ENCODE data around the gene NECTIN4. TPM values are rescaled to one million over a fixed set of nuclear protein-coding genes. Genes with fewer than 3 reads are reported as not detected.

The NECTIN4 gene
- total and polyA plus RNA-seq, 2 of the 13 experiments (the other 11 are each of a cell fraction or from before 2014, with no cell fraction given): 5.9 to 12.4 TPM

DNA sequence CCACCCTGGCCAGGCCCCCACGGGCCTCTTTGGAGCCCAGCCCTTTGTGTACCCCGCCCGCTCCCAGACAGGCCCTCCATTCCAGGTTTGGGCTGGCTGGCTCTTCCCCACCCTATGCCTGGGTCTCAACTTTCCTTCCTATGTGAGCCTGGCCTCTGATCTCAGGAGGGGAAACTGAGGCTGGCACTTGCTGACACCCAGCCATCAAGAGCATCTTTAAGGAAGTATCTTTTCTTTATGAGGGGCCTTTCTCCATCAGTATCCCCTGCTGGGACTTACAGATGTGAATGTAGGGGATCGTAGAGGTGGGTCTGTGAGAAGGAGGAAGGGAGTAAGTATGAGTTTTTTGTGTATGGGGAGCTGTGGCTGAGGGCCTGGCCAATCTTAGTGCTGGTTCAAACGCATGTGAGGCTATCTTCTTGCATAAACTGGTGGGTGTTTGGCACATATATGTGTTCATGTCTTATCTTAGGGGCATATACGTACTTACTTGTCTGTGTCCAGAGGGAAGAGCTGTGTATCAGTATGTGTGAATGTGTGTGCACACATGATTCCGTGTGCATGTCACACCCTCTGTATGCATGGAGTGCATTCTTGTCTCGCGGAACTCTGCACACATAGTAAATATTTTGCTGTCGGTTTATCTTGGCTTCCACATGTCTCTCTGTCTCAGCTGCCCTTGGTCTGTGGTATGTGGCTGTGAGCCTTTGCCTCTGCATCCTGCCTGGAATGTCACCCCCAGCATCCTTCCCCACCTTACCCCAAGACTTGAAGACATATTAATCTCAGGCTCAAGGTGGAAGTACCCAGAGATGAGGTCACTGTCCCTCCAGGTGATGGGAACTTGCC, 5.4 kb downstream of the NECTIN4 start:
- ChIA-PET POLR2A (interaction anchor here (1.9 kb wide), 1 partner anchor 14 kb away, joined by 4 read pairs; no protein-coding TSS in a partner anchor), CTCF (ENCODE audit: low intra/inter-chr PET ratio, low total read pairs) (no interaction called here)
- Histone ChIP-seq H3K4me3 (replicated peaks in 1 of 3; ENCODE audit: insufficient read depth in 1 of 3, low read depth in 2 of 3, low read length in 3 of 3) (peak overlapping the region in 1 of 3 experiments; percentile 35; a peak in 1 of 6 replicates), H3K4me2 (ENCODE audit: low read depth, low read length) (peak overlapping the region; percentile 49), H4K20me1 (ENCODE audit: insufficient read depth, low read length) (no peaks in the 10 kb centered on the region), H3K9ac (ENCODE audit: insufficient read depth, low read depth, low read length) (no peak overlapping the region), H3K9me3 (ENCODE audit: low read length) (no peaks in the 10 kb centered on the region), H3K36me3 (replicated peaks in 1 of 2; ENCODE audit: control insufficient read depth in 1 of 2, insufficient read depth in 2 of 2, low read length in 2 of 2) (no peaks in the 10 kb centered on the region), H2AFZ (ENCODE audit: low read length) (no peak overlapping the region), H3K27me3 (ENCODE audit: control insufficient read depth in 1 of 2, insufficient read depth in 2 of 2, low read length in 2 of 2) (peaks cover 2 to 25% of the 10 kb centered on the region in 2 experiments; a peak in 3 of 5 replicates), H3K79me2 (ENCODE audit: insufficient read depth, low read length) (no peaks in the 10 kb centered on the region), H3K27ac (ENCODE audit: extremely low read length, insufficient read depth, low read length) (no peak overlapping the region), H3K4me1 (ENCODE audit: insufficient read depth, low read length) (peaks cover 38% of the 10 kb centered on the region)
- FAIRE-seq (peak; percentile 21), DNase-seq (ENCODE audit: low spot score) (no peak), ATAC-seq (0 out of 3 replicates have a peak, but pooled peaks have one; percentile 8)
- TF ChIP-seq MXD1 (CRISPR knock-in tag; IDR thresholded peaks at IDR 0.05) (no peak), ZFP62 (CRISPR knock-in tag; IDR thresholded peaks at IDR 0.05) (no peak), MXI1 (IDR thresholded peaks at IDR 0.05; ENCODE audit: borderline replicate concordance, low read depth, low read length) (0 out of 3 replicates have a peak, but pooled peaks have one; percentile 18)
- 10% methylated on average over 3 of the region's 10 CpGs for WGBS (ENCODE audit: low lambda C conversion rate)
- no TSS peak for BruUV-seq (replicated peaks)
- intact Hi-C loops (cut with micrococcal nuclease; ENCODE audit: unreplicated experiment) (no loop called here), in situ Hi-C loops (cut with HindIII; ENCODE audit: extremely low pct_ligation_motif_present, low pct_unique_long_range_greater_than_20kb) (no loop called here)

DNA sequence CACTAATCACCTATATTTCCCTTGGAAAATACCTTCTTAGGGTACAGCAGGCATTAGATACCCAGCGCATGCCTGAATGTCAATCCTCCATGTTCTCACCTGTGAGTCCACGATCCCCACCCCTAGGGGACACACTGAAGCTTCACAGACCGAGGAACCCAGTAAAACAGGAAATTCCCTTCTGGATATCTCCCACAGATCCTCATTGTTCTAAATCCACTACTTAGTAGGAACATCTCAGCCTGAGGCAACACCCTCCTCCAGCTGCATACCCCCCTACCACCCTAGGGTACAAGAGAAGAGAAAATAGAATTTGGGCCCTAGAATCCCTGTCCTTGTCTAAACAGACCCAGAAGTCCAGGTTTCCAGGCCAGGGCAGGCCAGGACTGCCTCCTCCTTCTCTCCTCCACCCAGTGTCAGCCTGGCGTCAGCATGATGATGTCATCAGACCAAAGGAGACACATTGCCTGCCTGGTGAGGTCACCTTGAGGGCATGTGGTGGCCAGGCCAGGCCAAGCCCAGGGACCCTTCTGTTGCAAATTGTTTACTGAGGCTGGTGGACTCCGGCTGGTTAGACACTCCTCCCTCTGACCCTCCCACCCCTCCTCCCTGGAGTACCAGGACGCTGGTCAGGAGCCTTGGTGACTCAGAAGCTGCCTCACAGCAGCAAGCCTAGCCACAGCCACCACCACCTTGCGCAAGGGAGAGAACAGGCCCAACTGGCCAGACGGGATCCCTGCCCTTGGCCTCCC, 6.2 kb downstream of the NECTIN4 start:
- ChIA-PET POLR2A (interaction anchor here (1.9 kb wide), 1 partner anchor 15 kb away, joined by 4 read pairs; no protein-coding TSS in a partner anchor), CTCF (ENCODE audit: low intra/inter-chr PET ratio, low total read pairs) (no interaction called here)
- in situ Hi-C loops (cut with HindIII; ENCODE audit: extremely low pct_ligation_motif_present, low pct_unique_long_range_greater_than_20kb): no loop called here
- H2AFZ ChIP-seq (ENCODE audit: low read length): no peak overlapping the region
- intact Hi-C loops (cut with micrococcal nuclease; ENCODE audit: unreplicated experiment): no loop called here
- 27% methylated on average over 4 of the region's 8 CpGs for WGBS (ENCODE audit: low lambda C conversion rate)
- peaks cover 38% of the 10 kb centered on the region for H3K4me1 ChIP-seq (ENCODE audit: insufficient read depth, low read length)
- BruUV-seq (replicated peaks): no TSS peak
- peak overlapping the region; percentile 49 for H3K4me2 ChIP-seq (ENCODE audit: low read depth, low read length)
- no peaks in the 10 kb centered on the region for H3K79me2 ChIP-seq (ENCODE audit: insufficient read depth, low read length)
- no peaks in the 10 kb centered on the region for H3K36me3 ChIP-seq (replicated peaks in 1 of 2; ENCODE audit: control insufficient read depth in 1 of 2, insufficient read depth in 2 of 2, low read length in 2 of 2)
- peaks cover 0 to 18% of the 10 kb centered on the region in 2 experiments; a peak in 1 of 5 replicates for H3K27me3 ChIP-seq (ENCODE audit: control insufficient read depth in 1 of 2, insufficient read depth in 2 of 2, low read length in 2 of 2)
- no peak overlapping the region for H3K27ac ChIP-seq (ENCODE audit: extremely low read length, insufficient read depth, low read length)
- FAIRE-seq (peak; percentile 65), ATAC-seq (peak; percentile 86), DNase-seq (ENCODE audit: low spot score) (peak; percentile 76)
- H3K9ac ChIP-seq (ENCODE audit: insufficient read depth, low read depth, low read length): no peak overlapping the region
- H3K4me3 ChIP-seq (replicated peaks in 1 of 3; ENCODE audit: insufficient read depth in 1 of 3, low read depth in 2 of 3, low read length in 3 of 3): peak overlapping the region in 1 of 3 experiments; percentile 35; a peak in 1 of 6 replicates
- H4K20me1 ChIP-seq (ENCODE audit: insufficient read depth, low read length): no peaks in the 10 kb centered on the region
- no peaks in the 10 kb centered on the region for H3K9me3 ChIP-seq (ENCODE audit: low read length)
- TF ChIP-seq TGIF2 (CRISPR knock-in tag; IDR thresholded peaks at IDR 0.05) (0 out of 2 replicates have a peak, but pooled peaks have one; percentile 26), SRY (CRISPR knock-in tag; IDR thresholded peaks at IDR 0.05) (no peak), ZNF740 (CRISPR knock-in tag; IDR thresholded peaks at IDR 0.05) (no peak), ZNF292 (CRISPR knock-in tag; IDR thresholded peaks at IDR 0.05; ENCODE audit: borderline replicate concordance, low read depth) (no peak), KLF16 (CRISPR knock-in tag; IDR thresholded peaks at IDR 0.05) (no peak)
- TF ChIP-seq, protein P1, sequence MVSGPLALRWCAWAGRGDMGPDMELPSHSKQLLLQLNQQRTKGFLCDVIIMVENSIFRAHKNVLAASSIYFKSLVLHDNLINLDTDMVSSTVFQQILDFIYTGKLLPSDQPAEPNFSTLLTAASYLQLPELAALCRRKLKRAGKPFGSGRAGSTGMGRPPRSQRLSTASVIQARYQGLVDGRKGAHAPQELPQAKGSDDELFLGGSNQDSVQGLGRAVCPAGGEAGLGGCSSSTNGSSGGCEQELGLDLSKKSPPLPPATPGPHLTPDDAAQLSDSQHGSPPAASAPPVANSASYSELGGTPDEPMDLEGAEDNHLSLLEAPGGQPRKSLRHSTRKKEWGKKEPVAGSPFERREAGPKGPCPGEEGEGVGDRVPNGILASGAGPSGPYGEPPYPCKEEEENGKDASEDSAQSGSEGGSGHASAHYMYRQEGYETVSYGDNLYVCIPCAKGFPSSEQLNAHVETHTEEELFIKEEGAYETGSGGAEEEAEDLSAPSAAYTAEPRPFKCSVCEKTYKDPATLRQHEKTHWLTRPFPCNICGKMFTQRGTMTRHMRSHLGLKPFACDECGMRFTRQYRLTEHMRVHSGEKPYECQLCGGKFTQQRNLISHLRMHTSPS (CRISPR knock-in tag; IDR thresholded peaks at IDR 0.05; ENCODE audit: low read depth): no peak

All from HepG2 (cell line).